HepG2 (cell line): ENCODE data around the gene STAT1. TPM values are rescaled to one million over a fixed set of nuclear protein-coding genes. Genes with fewer than 3 reads are reported as not detected.

Source experiments
- AGO1 ChIP-seq: fragments of 200-400 bp; formaldehyde crosslinking; IDR thresholded peaks from 2 replicates; pipeline ENCODE4 v1.6.1; 2017; ENCODE audit warnings: mild to moderate bottlenecking, low read depth, low read length, moderate library complexity; ENCODE audit not compliant: poor library complexity, severe bottlenecking
- AHR ChIP-seq: IDR thresholded peaks from 2 replicates; pipeline ENCODE4 v1.6.1; 2018; ENCODE audit warnings: missing genetic modification reagents, missing compliant biosample characterization
- ARID4A ChIP-seq: sonication (generic); formaldehyde crosslinking; IDR thresholded peaks from 2 replicates; pipeline ENCODE4 v1.5.0; 2020; ENCODE audit warnings: mild to moderate bottlenecking, missing genetic modification reagents, borderline replicate concordance
- CHD2 ChIP-seq: IDR thresholded peaks from 2 replicates; pipeline ENCODE4 v1.6.1; 2011; ENCODE audit warnings: low read depth, low read length, improper control_type of control experiment
- CREM ChIP-seq, 2 experiments: sonication (generic) in 1 of 2; formaldehyde crosslinking in 1 of 2; IDR thresholded peaks; 2 replicates each; pipeline versions ENCODE4 v1.4.0 to v1.6.1; 2016 to 2020; ENCODE audit warnings: antibody characterized with exemption in 1 of 2, mild to moderate bottlenecking in 1 of 2, missing genetic modification reagents in 1 of 2
- DPF2 ChIP-seq: sonication (generic); formaldehyde crosslinking; IDR thresholded peaks from 2 replicates; pipeline ENCODE4 v1.4.0; 2020; ENCODE audit warnings: mild to moderate bottlenecking, low read depth, missing genetic modification reagents, borderline replicate concordance
- ERF ChIP-seq: IDR thresholded peaks from 2 replicates; pipeline ENCODE4 v1.6.1; 2018; ENCODE audit warnings: missing biosample characterization, missing genetic modification reagents
- IKZF5 ChIP-seq: IDR thresholded peaks from 2 replicates; pipeline ENCODE4 v1.6.1; 2018; ENCODE audit warnings: missing genetic modification reagents, mild to moderate bottlenecking, missing compliant biosample characterization
- JUND ChIP-seq: sonication (generic); formaldehyde crosslinking; IDR thresholded peaks from 2 replicates; pipeline ENCODE4 v1.8.0; 2022; ENCODE audit warnings: mild to moderate bottlenecking, missing genetic modification reagents
- KAT8 ChIP-seq: IDR thresholded peaks from 2 replicates; pipeline ENCODE4 v1.6.1; 2016; ENCODE audit warnings: missing genetic modification reagents, missing compliant biosample characterization
- NFKB2 ChIP-seq: sonication (generic); formaldehyde crosslinking; IDR thresholded peaks from 2 replicates; pipeline ENCODE4 v1.4.0; 2020; ENCODE audit warnings: missing genetic modification reagents, borderline replicate concordance
- PHF8 ChIP-seq: sonication (generic); formaldehyde crosslinking; IDR thresholded peaks from 2 replicates; pipeline ENCODE4 v1.5.0; 2020; ENCODE audit warnings: missing genetic modification reagents
- RAD21 ChIP-seq: fragments of 450-650 bp; formaldehyde crosslinking; IDR thresholded peaks from 2 replicates; pipeline ENCODE4 v1.5.0; 2020; ENCODE audit warnings: mild to moderate bottlenecking
- RARA ChIP-seq: IDR thresholded peaks from 2 replicates; pipeline ENCODE4 v1.6.1; 2016; ENCODE audit warnings: missing genetic modification reagents, missing compliant biosample characterization
- SMAD9 ChIP-seq: sonication (generic); formaldehyde crosslinking; IDR thresholded peaks from 2 replicates; pipeline ENCODE4 v1.5.1; 2020; ENCODE audit warnings: mild to moderate bottlenecking, missing genetic modification reagents
- TRIM24 ChIP-seq: sonication (generic); formaldehyde crosslinking; IDR thresholded peaks from 2 replicates; pipeline ENCODE4 v1.8.0; 2022; ENCODE audit warnings: mild to moderate bottlenecking, missing genetic modification reagents
- ZBTB38 ChIP-seq: sonication (generic); formaldehyde crosslinking; IDR thresholded peaks from 2 replicates; pipeline ENCODE4 v1.5.1; 2020; ENCODE audit warnings: mild to moderate bottlenecking, missing genetic modification reagents
- ZFP62 ChIP-seq: sonication (generic); formaldehyde crosslinking; IDR thresholded peaks from 2 replicates; pipeline ENCODE4 v1.4.0; 2020; ENCODE audit warnings: missing genetic modification reagents
- ZFP82 ChIP-seq: sonication (generic); formaldehyde crosslinking; IDR thresholded peaks from 2 replicates; pipeline ENCODE4 v1.5.1; 2020; ENCODE audit warnings: mild to moderate bottlenecking, missing genetic modification reagents, borderline replicate concordance
- ZFP90 ChIP-seq: sonication (generic); formaldehyde crosslinking; IDR thresholded peaks from 2 replicates; pipeline ENCODE4 v1.8.0; 2022; ENCODE audit warnings: missing genetic modification reagents, mild to moderate bottlenecking, inconsistent platforms, borderline replicate concordance
- ZNF207 ChIP-seq: fragments of 450-650 bp; IDR thresholded peaks from 2 replicates; pipeline ENCODE4 v1.6.1; 2016; ENCODE audit warnings: antibody characterized with exemption, borderline replicate concordance
- ZNF335 ChIP-seq: sonication (generic); formaldehyde crosslinking; IDR thresholded peaks from 2 replicates; pipeline ENCODE4 v1.4.0; 2020; ENCODE audit warnings: missing genetic modification reagents
- ZNF33A ChIP-seq: sonication (generic); formaldehyde crosslinking; IDR thresholded peaks from 2 replicates; pipeline ENCODE4 v1.5.1; 2020; ENCODE audit warnings: missing genetic modification reagents, mild to moderate bottlenecking, moderate library complexity, borderline replicate concordance
- ZNF343 ChIP-seq: sonication (generic); formaldehyde crosslinking; IDR thresholded peaks from 2 replicates; pipeline ENCODE4 v1.4.0; 2020; ENCODE audit warnings: mild to moderate bottlenecking, missing genetic modification reagents
- ZNF614 ChIP-seq: IDR thresholded peaks from 2 replicates; pipeline ENCODE4 v1.6.1; 2018; ENCODE audit warnings: missing biosample characterization, missing genetic modification reagents, inconsistent platforms, borderline replicate concordance
- ZNF790 ChIP-seq: sonication (generic); formaldehyde crosslinking; IDR thresholded peaks from 2 replicates; pipeline ENCODE4 v1.8.0; 2022; ENCODE audit warnings: missing genetic modification reagents, mild to moderate bottlenecking, borderline replicate concordance
- polyA plus RNA-seq, 8 experiments: library from polyadenylated mRNA; depleted of rRNA in 3 of 8; stranded (reverse) in 7 of 8; unstranded in 1 of 8; fragments of >200 nt; fragmentation: Illumina TruSeq in 4 of 8; extraction: Trizol in 4 of 8; gene quantifications; 2 replicates each; pipeline versions ENCODE4 v1.2.1 to v1.2.3, GENCODE V29; 2011 to 2016; ENCODE audit warnings: low read depth in 4 of 8, missing spikeins in 1 of 8, mixed read lengths in 1 of 8; ENCODE audit not compliant: insufficient read depth in 1 of 8
- total RNA-seq, 5 experiments: library from RNA; depleted of rRNA; stranded (reverse); fragments of >200 nt; fragmentation: Illumina TruSeq; extraction: Trizol; gene quantifications; 2 replicates each; pipeline ENCODE4 v1.2.3, GENCODE V29; 2016; ENCODE audit warnings: low read depth in 1 of 5

Gene STAT1
- total and polyA plus RNA-seq, 2 of the 13 experiments (the other 11 are each of a cell fraction or from before 2014, with no cell fraction given): 21.8 to 59.6 TPM

- TF ChIP-seq ERF (peak; percentile 43; the same call in 1 of the 2 replicates), ZBTB38 (CRISPR knock-in tag) (no peak), ZNF343 (no peak), CREM (IDR thresholded peaks at IDR 0.05) (no peak), CREM (CRISPR knock-in tag; IDR thresholded peaks at IDR 0.05) (no peak), KAT8 (CRISPR knock-in tag) (0 out of 2 replicates have a peak, but pooled peaks have one; percentile 22), TRIM24 (CRISPR knock-in tag) (no peak), JUND (CRISPR knock-in tag) (peak; percentile 80), ZNF33A (CRISPR knock-in tag) (no peak), AHR (CRISPR knock-in tag) (no peak), ZFP82 (CRISPR knock-in tag) (no peak), ARID4A (no peak), SMAD9 (no peak), AGO1 (no peak), ZNF614 (CRISPR knock-in tag) (peak; percentile 70; the same call in 1 of the 2 replicates), IKZF5 (peak; percentile 53; the same call in 1 of the 2 replicates), ZFP62 (CRISPR knock-in tag) (no peak), DPF2 (no peak; the same call in 1 of the 2 replicates), ZFP90 (CRISPR knock-in tag) (no peak), PHF8 (CRISPR knock-in tag) (no peak), NFKB2 (CRISPR knock-in tag) (no peak), CHD2 (no peak), ZNF335 (CRISPR knock-in tag) (no peak), ZNF790 (CRISPR knock-in tag) (no peak), RAD21 (CRISPR knock-in tag) (no peak), RARA (peak; percentile 88), ZNF207 (no peak)
Measured at GRCh38 chr2:191041418-191042161, 27.6 kb upstream of the STAT1 start (continued).
